ENCODE results near the gene RSPO4. TPM values are rescaled to one million over a fixed set of nuclear protein-coding genes. Genes with fewer than 3 reads are reported as not detected.

The RSPO4 gene
- total RNA-seq, 1 experiment from 2014 or later: 6.7 TPM

- no peak overlapping the region for H3K9ac ChIP-seq (ENCODE audit: extremely low read depth, insufficient read length, low read length)
- H3K56ac ChIP-seq (ENCODE audit: insufficient read length, low read depth, low read length): no peak overlapping the region
- Mint-ChIP-seq H3K4me1 (peaks cover 0 to 8% of the 10 kb centered on the region in 2 experiments; a peak in 3 of 4 replicates), H3K27me3 (ENCODE audit: low read depth) (peaks cover 4% of the 10 kb centered on the region), H3K27ac (no peak overlapping the region), H3K36me3 (ENCODE audit: insufficient read depth in 1 of 3, low read depth in 3 of 3) (no peaks in the 10 kb centered on the region), H3K9me3 (no peaks in the 10 kb centered on the region), H3K4me3 (no peak overlapping the region)
- no peaks in the 10 kb centered on the region for H3K9me3 ChIP-seq (ENCODE audit: control insufficient read depth, low read depth, low read length)
- H3K4ac ChIP-seq (ENCODE audit: low read depth, low read length): no peak overlapping the region
- no peak overlapping the region for H3T11ph ChIP-seq (ENCODE audit: low read length)
- H3K27ac ChIP-seq (ENCODE audit: insufficient read length, low read depth, low read length): no peak overlapping the region
- no peaks in the 10 kb centered on the region for H3K27me3 ChIP-seq (ENCODE audit: insufficient read depth, low read length)
- H2BK15ac ChIP-seq (ENCODE audit: low read depth, low read length): no peak overlapping the region
- H2AFZ ChIP-seq (ENCODE audit: low read length): no peak overlapping the region
- H4K5ac ChIP-seq (ENCODE audit: insufficient read length, low read depth, low read length): no peak overlapping the region
- H3K4me1 ChIP-seq (ENCODE audit: insufficient read depth, low read length): no peaks in the 10 kb centered on the region
- no peaks in the 10 kb centered on the region for H3K79me2 ChIP-seq (ENCODE audit: insufficient read depth, low read length)
- H2BK120ac ChIP-seq (ENCODE audit: low read depth, low read length, poor library complexity, severe bottlenecking): no peak overlapping the region
- H2BK12ac ChIP-seq (ENCODE audit: insufficient read length, low read depth, low read length): no peak overlapping the region
- H4K20me1 ChIP-seq (ENCODE audit: control insufficient read depth, insufficient read depth, insufficient read length): no peaks in the 10 kb centered on the region
- H3K79me1 ChIP-seq (ENCODE audit: insufficient read depth, low read depth, low read length, poor library complexity, severe bottlenecking): no peaks in the 10 kb centered on the region
- H4K91ac ChIP-seq (ENCODE audit: insufficient read length, low read depth, low read length): no peak overlapping the region
- no peak overlapping the region for H3K23ac ChIP-seq (ENCODE audit: insufficient read length, low read depth, low read length)
- TF ChIP-seq, protein P1, sequence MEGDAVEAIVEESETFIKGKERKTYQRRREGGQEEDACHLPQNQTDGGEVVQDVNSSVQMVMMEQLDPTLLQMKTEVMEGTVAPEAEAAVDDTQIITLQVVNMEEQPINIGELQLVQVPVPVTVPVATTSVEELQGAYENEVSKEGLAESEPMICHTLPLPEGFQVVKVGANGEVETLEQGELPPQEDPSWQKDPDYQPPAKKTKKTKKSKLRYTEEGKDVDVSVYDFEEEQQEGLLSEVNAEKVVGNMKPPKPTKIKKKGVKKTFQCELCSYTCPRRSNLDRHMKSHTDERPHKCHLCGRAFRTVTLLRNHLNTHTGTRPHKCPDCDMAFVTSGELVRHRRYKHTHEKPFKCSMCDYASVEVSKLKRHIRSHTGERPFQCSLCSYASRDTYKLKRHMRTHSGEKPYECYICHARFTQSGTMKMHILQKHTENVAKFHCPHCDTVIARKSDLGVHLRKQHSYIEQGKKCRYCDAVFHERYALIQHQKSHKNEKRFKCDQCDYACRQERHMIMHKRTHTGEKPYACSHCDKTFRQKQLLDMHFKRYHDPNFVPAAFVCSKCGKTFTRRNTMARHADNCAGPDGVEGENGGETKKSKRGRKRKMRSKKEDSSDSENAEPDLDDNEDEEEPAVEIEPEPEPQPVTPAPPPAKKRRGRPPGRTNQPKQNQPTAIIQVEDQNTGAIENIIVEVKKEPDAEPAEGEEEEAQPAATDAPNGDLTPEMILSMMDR (conservative IDR thresholded peaks at IDR 0.05): no peak
- H2BK5ac ChIP-seq (ENCODE audit: insufficient read length, low read length): no peak overlapping the region
- H2BK20ac ChIP-seq (ENCODE audit: low read depth, low read length, poor library complexity, severe bottlenecking): no peak overlapping the region
- no peaks in the 10 kb centered on the region for H3K23me2 ChIP-seq (ENCODE audit: insufficient read length, low read depth, low read length, poor library complexity, severe bottlenecking)
- H3K4me2 ChIP-seq (ENCODE audit: insufficient read depth, insufficient read length, low read length): no peak overlapping the region
- H3K18ac ChIP-seq (ENCODE audit: insufficient read length, low read depth, low read length): no peak overlapping the region
- H3K14ac ChIP-seq (ENCODE audit: insufficient read depth, low read length): no peak overlapping the region
- no CpG with 5 or more reads among the region's 3 CpGs for WGBS (ENCODE audit: extremely low coverage, insufficient read length, low lambda C conversion rate)
- H4K8ac ChIP-seq (replicated peaks; ENCODE audit: insufficient read length, low read depth, low read length): no peak overlapping the region
- DNase-seq: no peak
- no peak overlapping the region for H2AK5ac ChIP-seq (ENCODE audit: insufficient read length, low read length)
Observed at GRCh38 chr20:909641-910040, 92.5 kb downstream of the RSPO4 start.

Other genes starting within 250 kb of the RSPO4 start
- gene SLC52A3, start 233.8 kb downstream of the RSPO4 start, total RNA-seq (2021): 3.2 and 3.3 TPM in 2 replicates
- 10.3 and 11.5 TPM in 2 replicates for gene FAM110A, start 168.6 kb downstream of the RSPO4 start, total RNA-seq (2021)
- 0.07 and 0.11 TPM in 2 replicates for gene ANGPT4, start 86.0 kb downstream of the RSPO4 start, total RNA-seq (2021)
- 90.8 and 93.9 TPM in 2 replicates for gene PSMF1, start 116.3 kb upstream of the RSPO4 start, total RNA-seq (2021)
- gene TMEM74B, start 182.7 kb upstream of the RSPO4 start, total RNA-seq (2021): 4.9 and 6.2 TPM in 2 replicates
- gene C20orf202, start 201.1 kb upstream of the RSPO4 start, total RNA-seq (2021): 0.13 TPM in 1 of 2 replicates, not detected in the other
- not detected in 2 replicates for gene RAD21L1, start 223.7 kb upstream of the RSPO4 start, total RNA-seq (2021)

Measured in H9 (cell line).